ENCODE measurements around the gene SGPP2.

DNA sequence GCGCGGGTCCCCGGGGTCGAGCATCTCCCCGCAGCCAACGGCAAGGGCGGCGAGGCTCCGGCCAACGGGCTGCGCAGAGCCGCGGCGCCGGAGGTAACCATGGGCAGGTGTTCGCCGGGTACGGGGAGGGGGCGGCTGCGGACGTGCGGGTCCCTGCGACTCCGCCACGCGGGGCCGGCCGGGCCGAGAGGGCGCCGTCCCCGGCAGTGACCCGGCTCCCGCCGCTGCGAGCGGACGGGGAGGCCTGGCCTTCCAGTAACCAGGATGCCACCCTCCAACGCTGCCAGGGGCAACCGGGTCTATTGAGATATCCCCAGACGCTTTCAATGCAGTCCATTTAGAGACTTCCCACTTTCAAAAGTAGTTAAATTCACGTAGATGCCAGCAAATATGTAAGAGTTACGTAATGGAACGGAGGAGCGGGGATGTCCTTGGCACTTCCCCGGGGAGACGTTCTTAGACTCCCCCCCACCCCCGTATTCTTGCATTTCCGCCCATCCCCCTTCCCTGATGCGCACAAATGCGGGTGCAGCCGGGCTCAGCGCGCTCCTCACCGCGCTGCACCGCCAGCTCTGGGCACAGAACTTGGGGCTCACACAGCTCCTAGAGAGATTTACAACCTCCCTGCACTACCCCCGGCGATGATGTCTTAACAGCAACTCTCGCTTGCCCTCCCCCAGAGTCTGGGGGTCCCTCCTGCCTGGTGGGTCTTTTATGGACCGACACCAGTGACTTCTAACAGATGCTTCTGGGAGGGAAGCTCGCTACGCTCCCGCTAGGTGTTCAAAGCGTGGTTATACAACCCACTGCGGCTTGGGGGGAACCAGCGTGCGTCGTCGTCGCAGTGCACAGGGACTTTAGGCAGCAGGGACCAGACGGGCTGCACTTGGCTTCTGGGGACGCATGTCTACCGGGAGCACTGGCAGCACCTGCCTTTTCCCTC, 657 bp downstream of the SGPP2 start:
- TF ChIP-seq CTCF (conservative IDR thresholded peaks at IDR 0.05 in 1 of 2, IDR thresholded peaks at IDR 0.05 in 1 of 2; ENCODE audit: extremely low read depth in 1 of 2, insufficient read depth in 1 of 2, low read depth in 1 of 2, low read length in 2 of 2) (no peak), EZH2 (IDR thresholded peaks at IDR 0.05; ENCODE audit: borderline replicate concordance, low read length) (peak; percentile 10)

All from mammary epithelial cell (primary cell).